GM19238 (cell line): ENCODE results near the gene CTDSP1.

Experiments
- DNase-seq: peaks from one replicate; pipeline ENCODE4 v3.0.0; 2011; ENCODE audit warnings: low spot score; ENCODE audit not compliant: insufficient read length

Gene CTDSP1, protein sequence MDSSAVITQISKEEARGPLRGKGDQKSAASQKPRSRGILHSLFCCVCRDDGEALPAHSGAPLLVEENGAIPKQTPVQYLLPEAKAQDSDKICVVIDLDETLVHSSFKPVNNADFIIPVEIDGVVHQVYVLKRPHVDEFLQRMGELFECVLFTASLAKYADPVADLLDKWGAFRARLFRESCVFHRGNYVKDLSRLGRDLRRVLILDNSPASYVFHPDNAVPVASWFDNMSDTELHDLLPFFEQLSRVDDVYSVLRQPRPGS

DNA sequence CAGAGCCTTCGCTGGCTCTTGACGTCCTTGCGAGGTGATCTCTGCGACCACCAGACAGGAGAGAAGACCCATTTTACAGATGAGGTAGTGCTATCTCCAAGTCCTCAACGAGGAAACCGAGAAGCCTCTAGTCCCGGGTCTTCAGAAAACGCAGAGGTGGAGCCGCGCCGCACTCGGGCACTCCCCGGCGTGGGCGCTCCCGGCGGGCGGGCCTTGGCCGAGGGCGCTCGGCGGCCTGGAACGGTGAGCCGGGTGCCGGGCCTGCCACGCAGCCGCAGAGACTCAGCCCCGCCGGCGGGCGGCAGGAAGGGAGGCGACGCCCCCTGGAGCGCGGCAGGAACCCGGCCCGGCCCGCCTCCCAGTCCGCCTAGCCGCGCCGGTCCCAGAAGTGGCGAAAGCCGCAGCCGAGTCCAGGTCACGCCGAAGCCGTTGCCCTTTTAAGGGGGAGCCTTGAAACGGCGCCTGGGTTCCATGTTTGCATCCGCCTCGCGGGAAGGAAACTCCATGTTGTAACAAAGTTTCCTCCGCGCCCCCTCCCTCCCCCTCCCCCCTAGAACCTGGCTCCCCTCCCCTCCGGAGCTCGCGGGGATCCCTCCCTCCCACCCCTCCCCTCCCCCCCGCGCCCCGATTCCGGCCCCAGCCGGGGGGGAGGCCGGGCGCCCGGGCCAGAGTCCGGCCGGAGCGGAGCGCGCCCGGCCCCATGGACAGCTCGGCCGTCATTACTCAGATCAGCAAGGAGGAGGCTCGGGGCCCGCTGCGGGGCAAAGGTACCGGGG, at the start of gene CTDSP1:
CTDSP1 (plus strand) TSS at position 478 of the 776 bp plus-strand sequence; CDS start at position 701, 223 bp downstream.
- peak; percentile 91 for DNase-seq

GRCh38 chr2:218354045-218354444, 45.6 kb upstream of the CTDSP1 start:
- no peak for DNase-seq

DNA sequence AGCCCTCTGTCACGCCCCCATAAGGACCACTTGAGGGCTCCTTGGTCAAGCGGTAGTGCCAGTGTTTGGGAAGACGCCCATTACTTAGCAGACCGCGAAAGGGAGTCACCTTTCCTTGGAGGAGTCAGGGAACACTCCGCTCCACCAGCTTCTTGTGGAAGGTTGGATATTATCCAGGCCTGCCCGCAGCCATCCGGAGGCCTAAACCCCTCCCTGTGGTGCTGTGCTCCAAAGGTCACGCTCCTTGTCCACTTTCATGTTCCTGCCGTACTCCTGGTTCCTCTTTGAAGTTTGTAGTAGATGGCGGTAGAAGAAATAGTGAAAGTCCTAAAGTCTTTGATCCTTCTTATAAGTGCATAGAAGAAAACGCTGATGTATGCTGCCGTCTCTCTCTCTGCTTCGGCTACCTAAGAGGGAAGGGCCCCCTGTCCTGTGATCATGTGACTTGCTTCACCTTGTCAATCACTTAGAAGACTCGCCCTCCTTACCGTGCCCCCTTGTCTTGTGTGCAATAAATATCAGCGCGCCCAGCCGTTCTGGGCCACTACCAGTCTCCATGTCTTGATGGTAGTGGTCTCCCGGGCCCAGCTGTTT, 44.7 kb upstream of the CTDSP1 start:
- DNase-seq, result no peak

- DNase-seq, result no peak
Measured at GRCh38 chr2:218357236-218358177, 42.2 kb upstream of the CTDSP1 start.

DNA sequence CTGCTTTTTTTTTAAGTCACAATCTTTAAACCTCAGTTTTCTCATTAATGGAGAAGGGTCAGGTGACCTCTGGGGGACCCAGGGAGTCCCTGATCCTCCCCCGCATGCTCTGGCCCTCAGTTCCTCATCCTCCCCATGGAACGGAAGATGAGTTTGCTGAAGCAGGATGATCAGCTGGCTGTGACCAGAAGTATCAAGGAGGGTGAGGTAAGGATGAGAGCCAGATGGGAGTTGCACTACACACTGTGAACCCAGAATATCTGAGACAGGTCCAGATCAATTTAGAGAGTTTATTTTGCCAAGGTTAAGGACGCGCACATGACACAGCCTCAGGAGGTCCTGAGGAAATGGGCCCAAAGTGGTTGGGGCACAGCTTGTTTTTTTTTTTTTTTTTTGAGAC, 39.2 kb upstream of the CTDSP1 start:
- DNase-seq, result no peak

DNA sequence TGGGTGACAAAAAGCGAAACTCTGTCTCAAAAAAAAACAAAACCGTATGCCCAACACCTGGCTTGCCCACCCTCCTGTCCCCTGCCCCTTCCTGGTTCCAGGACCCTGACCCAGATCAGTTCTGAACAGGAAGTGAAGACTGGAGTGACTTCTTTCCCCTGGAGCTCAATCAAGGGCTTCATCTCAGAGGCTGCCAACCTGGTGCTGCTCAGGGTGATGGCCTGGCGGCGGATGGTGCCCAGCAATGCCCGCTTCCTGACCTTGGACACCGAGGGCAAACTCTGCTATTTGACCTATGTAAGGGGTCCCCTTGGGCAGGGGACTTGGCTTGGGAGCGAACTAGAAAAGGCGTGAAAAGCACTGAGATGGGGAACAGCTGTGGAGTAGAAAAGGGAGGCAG, 37.1 kb upstream of the CTDSP1 start:
- DNase-seq, result no peak

GRCh38 chr2:218363736-218364135, 35.9 kb upstream of the CTDSP1 start:
- DNase-seq, result no peak

DNA sequence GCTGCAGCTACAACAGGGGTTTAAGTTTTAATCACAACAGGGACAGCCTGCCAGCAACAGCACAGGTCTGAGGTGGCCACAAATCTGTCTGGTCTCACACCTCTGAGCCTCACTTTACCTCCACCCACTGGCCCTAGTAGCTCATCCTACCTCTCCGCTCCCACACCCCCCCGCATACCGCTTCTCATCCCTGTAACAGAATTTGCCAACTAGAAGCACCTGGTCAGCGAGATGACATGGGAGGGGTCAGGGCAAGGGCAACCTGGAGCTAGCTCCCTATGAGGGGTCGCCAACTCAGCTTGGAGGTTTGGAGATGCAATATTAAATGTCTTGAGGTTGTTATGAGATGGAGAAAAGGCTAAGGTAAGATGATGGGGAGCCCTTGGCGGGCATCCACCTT, 35.5 kb upstream of the CTDSP1 start:
- no peak for DNase-seq

- DNase-seq, result no peak
Measured at GRCh38 chr2:218366621-218367414, 32.9 kb upstream of the CTDSP1 start.

- peak; percentile 85 for DNase-seq
Measured at GRCh38 chr2:218367415-218368149, 32.1 kb upstream of the CTDSP1 start.

- DNase-seq, result no peak
Measured at GRCh38 chr2:218368150-218368528, 31.5 kb upstream of the CTDSP1 start.

GRCh38 chr2:218368621-218369153, 31.0 kb upstream of the CTDSP1 start:
- DNase-seq, result no peak

GRCh38 chr2:218369330-218369729, 30.3 kb upstream of the CTDSP1 start:
- DNase-seq, result no peak

GRCh38 chr2:218370410-218371063, 29.1 kb upstream of the CTDSP1 start:
- no peak for DNase-seq

DNA sequence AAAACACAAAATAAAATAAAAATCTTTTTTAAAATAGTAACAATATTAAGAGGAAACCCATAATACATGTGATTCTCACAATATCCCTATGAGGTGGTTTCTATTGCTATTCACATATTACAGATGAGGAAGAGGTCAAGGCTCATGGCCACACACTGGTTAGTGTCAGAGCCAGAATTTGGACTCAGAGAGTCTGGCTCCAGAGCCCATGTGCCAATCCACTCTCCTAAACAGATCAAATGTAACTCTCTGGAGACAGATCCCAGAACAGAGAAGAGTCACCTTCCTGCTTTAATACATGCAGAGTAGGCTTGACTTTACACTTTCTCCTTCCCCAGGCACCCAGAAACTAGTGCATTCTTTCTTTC, 27.7 kb upstream of the CTDSP1 start:
- DNase-seq, result no peak

- DNase-seq, result no peak
Measured at GRCh38 chr2:218374795-218375194, 24.9 kb upstream of the CTDSP1 start.

- DNase-seq, result no peak
Measured at GRCh38 chr2:218375212-218375611, 24.5 kb upstream of the CTDSP1 start.

DNA sequence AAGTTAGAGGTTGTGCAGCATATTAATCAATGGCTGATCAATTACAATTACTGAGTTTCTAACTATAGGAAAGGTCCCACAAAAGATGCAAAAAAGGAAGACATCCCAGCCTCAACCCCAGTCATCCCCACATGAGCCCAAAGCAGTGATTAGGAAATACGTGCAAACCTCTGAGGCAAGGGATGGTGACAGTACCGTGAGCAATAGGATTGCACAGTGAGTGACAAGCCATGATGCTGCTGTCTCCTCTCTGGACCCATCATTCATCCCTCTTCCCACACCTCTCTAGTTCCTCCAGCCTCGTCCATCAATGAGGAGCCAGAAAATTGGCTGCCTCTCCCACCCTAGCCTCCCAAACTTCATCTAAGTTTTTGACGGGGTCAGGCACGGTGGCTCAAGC, 21.6 kb upstream of the CTDSP1 start:
- DNase-seq, result no peak

DNA sequence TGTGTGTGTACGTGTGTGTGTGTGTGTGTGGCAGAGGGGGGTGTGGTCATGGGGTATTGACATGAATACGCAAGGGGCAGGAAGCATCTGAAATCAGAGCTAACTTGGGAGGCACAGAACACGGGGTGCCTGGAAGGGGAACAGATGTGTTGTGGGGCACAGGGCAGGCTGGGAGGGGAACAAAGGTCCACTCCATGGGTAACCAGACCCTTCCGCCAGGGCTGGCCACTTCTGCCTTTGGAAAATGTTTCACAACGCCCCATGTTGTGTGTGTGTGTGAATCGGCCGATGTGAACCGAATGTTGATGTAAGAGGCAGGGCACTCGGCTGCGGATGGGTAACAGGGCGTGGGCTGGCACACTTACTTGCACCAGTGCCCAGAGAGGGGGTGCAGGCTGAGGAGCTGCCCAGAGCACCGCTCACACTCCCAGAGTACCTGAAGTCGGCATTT, 17.7 kb upstream of the CTDSP1 start, which contains the start of gene SLC11A1:
SLC11A1 (plus strand) TSS at position 358 of the 451 bp plus-strand sequence. CDS start 96 bp downstream, outside the sequence.
- no peak for DNase-seq
